Measurements from ENCODE around the gene F2RL2.

Gene F2RL2

GRCh38 chr5:76585783-76586217 is 37.4 kb downstream of the F2RL2 start:
- Histone ChIP-seq H3K4me3 (ENCODE audit: low read length in 2 of 2) (no peak overlapping the region), H3K23ac (ENCODE audit: low read depth, low read length, poor library complexity) (no peak overlapping the region), H3K4ac (ENCODE audit: low read length) (no peak overlapping the region), H3K4me2 (ENCODE audit: insufficient read depth, low read length, poor library complexity, severe bottlenecking) (no peak overlapping the region), H3K27ac (replicated peaks; ENCODE audit: low read length) (no peak overlapping the region), H3K27me3 (ENCODE audit: control insufficient read depth in 3 of 3, insufficient read depth in 3 of 3, low read depth in 1 of 3, low read length in 3 of 3) (no peaks in the 10 kb centered on the region), H2AK5ac (ENCODE audit: low read depth, low read length) (no peak overlapping the region), H3K4me1 (ENCODE audit: control insufficient read depth in 2 of 2, insufficient read depth in 1 of 2, low read depth in 1 of 2, low read length in 2 of 2) (no peaks in the 10 kb centered on the region), H3K36me3 (replicated peaks in 1 of 2; ENCODE audit: control insufficient read depth in 2 of 2, insufficient read depth in 2 of 2, low read length in 2 of 2) (peaks cover 0 to 13% of the 10 kb centered on the region in 2 donors), H3K9me3 (replicated peaks in 1 of 2; ENCODE audit: control insufficient read depth in 2 of 2, insufficient read depth in 1 of 2, low read depth in 1 of 2, low read length in 2 of 2) (peaks cover 0 to 1% of the 10 kb centered on the region in 2 donors), H2BK12ac (ENCODE audit: low read length) (no peak overlapping the region), H4K8ac (ENCODE audit: low read depth, low read length) (no peak overlapping the region), H3K14ac (ENCODE audit: low read length) (no peak overlapping the region), H2AFZ (ENCODE audit: low read length) (no peak overlapping the region), H4K91ac (ENCODE audit: low read depth, low read length, poor library complexity) (no peak overlapping the region), H2BK15ac (ENCODE audit: low read length) (no peak overlapping the region), H3K79me1 (ENCODE audit: low read depth, low read length) (no peaks in the 10 kb centered on the region), H2BK120ac (ENCODE audit: low read depth, low read length) (no peak overlapping the region), H3K18ac (ENCODE audit: low read length) (no peak overlapping the region), H2BK5ac (ENCODE audit: low read length) (no peak overlapping the region), H3K9ac (ENCODE audit: low read depth, low read length, poor library complexity) (no peak overlapping the region)
- DNase-seq (ENCODE audit: low spot score): no peak
- no CpG with 5 or more reads among the region's 3 CpGs for WGBS, 2 donors (ENCODE audit: extremely low coverage in 2 of 2, insufficient read length in 2 of 2, insufficient replicate concordance in 1 of 2)

- H3K9ac ChIP-seq (ENCODE audit: low read depth, low read length, poor library complexity): no peak overlapping the region
- H4K8ac ChIP-seq (ENCODE audit: low read depth, low read length): no peak overlapping the region
- no peak overlapping the region for H2BK120ac ChIP-seq (ENCODE audit: low read depth, low read length)
- H3K4me2 ChIP-seq (ENCODE audit: insufficient read depth, low read length, poor library complexity, severe bottlenecking): no peak overlapping the region
- H3K4me3 ChIP-seq (ENCODE audit: low read length in 2 of 2): no peak overlapping the region
- no peak overlapping the region for H2AK5ac ChIP-seq (ENCODE audit: low read depth, low read length)
- H3K14ac ChIP-seq (ENCODE audit: low read length): no peak overlapping the region
- H3K27ac ChIP-seq (replicated peaks; ENCODE audit: low read length): no peak overlapping the region
- H3K23ac ChIP-seq (ENCODE audit: low read depth, low read length, poor library complexity): no peak overlapping the region
- no peak overlapping the region for H3K4ac ChIP-seq (ENCODE audit: low read length)
- H4K91ac ChIP-seq (ENCODE audit: low read depth, low read length, poor library complexity): no peak overlapping the region
- H2BK5ac ChIP-seq (ENCODE audit: low read length): no peak overlapping the region
- H3K9me3 ChIP-seq (replicated peaks in 1 of 2; ENCODE audit: control insufficient read depth in 2 of 2, insufficient read depth in 1 of 2, low read depth in 1 of 2, low read length in 2 of 2): peaks cover 0 to 1% of the 10 kb centered on the region in 2 donors
- H3K36me3 ChIP-seq (replicated peaks in 1 of 2; ENCODE audit: control insufficient read depth in 2 of 2, insufficient read depth in 2 of 2, low read length in 2 of 2): peaks cover 0 to 4% of the 10 kb centered on the region in 2 donors
- no peak overlapping the region for H2BK12ac ChIP-seq (ENCODE audit: low read length)
- no peak for DNase-seq (ENCODE audit: low spot score)
- H2AFZ ChIP-seq (ENCODE audit: low read length): no peak overlapping the region
- H2BK15ac ChIP-seq (ENCODE audit: low read length): no peak overlapping the region
- H3K27me3 ChIP-seq (ENCODE audit: control insufficient read depth in 3 of 3, insufficient read depth in 3 of 3, low read depth in 1 of 3, low read length in 3 of 3): no peaks in the 10 kb centered on the region
- no CpG with 5 or more reads among the region's 7 CpGs for WGBS, 2 donors (ENCODE audit: extremely low coverage in 2 of 2, insufficient read length in 2 of 2, insufficient replicate concordance in 1 of 2)
- no peak overlapping the region for H3K18ac ChIP-seq (ENCODE audit: low read length)
- H3K79me1 ChIP-seq (ENCODE audit: low read depth, low read length): no peaks in the 10 kb centered on the region
- no peaks in the 10 kb centered on the region for H3K4me1 ChIP-seq (ENCODE audit: control insufficient read depth in 2 of 2, insufficient read depth in 1 of 2, low read depth in 1 of 2, low read length in 2 of 2)
Observed at GRCh38 chr5:76583163-76584047, 39.8 kb downstream of the F2RL2 start.

- Histone ChIP-seq H4K91ac (ENCODE audit: low read depth, low read length, poor library complexity) (no peak overlapping the region), H3K36me3 (replicated peaks in 1 of 2; ENCODE audit: control insufficient read depth in 2 of 2, insufficient read depth in 2 of 2, low read length in 2 of 2) (no peaks in the 10 kb centered on the region), H3K18ac (ENCODE audit: low read length) (no peak overlapping the region), H2AK5ac (ENCODE audit: low read depth, low read length) (no peak overlapping the region), H3K4me2 (ENCODE audit: insufficient read depth, low read length, poor library complexity, severe bottlenecking) (no peak overlapping the region), H2BK5ac (ENCODE audit: low read length) (no peak overlapping the region), H3K4ac (ENCODE audit: low read length) (no peak overlapping the region), H3K27me3 (ENCODE audit: control insufficient read depth in 3 of 3, insufficient read depth in 3 of 3, low read depth in 1 of 3, low read length in 3 of 3) (no peaks in the 10 kb centered on the region), H2BK120ac (ENCODE audit: low read depth, low read length) (no peak overlapping the region), H3K79me1 (ENCODE audit: low read depth, low read length) (no peaks in the 10 kb centered on the region), H2BK15ac (ENCODE audit: low read length) (no peak overlapping the region), H3K9me3 (replicated peaks in 1 of 2; ENCODE audit: control insufficient read depth in 2 of 2, insufficient read depth in 1 of 2, low read depth in 1 of 2, low read length in 2 of 2) (peaks cover 0 to 1% of the 10 kb centered on the region in 2 donors), H2AFZ (ENCODE audit: low read length) (no peak overlapping the region), H3K27ac (replicated peaks; ENCODE audit: low read length) (no peak overlapping the region), H4K8ac (ENCODE audit: low read depth, low read length) (no peak overlapping the region), H3K4me3 (ENCODE audit: low read length in 2 of 2) (no peak overlapping the region), H3K9ac (ENCODE audit: low read depth, low read length, poor library complexity) (no peak overlapping the region), H3K4me1 (ENCODE audit: control insufficient read depth in 2 of 2, insufficient read depth in 1 of 2, low read depth in 1 of 2, low read length in 2 of 2) (no peaks in the 10 kb centered on the region), H3K23ac (ENCODE audit: low read depth, low read length, poor library complexity) (no peak overlapping the region), H2BK12ac (ENCODE audit: low read length) (no peak overlapping the region), H3K14ac (ENCODE audit: low read length) (no peak overlapping the region)
- no peak for DNase-seq (ENCODE audit: low spot score)
- WGBS, 2 donors (ENCODE audit: extremely low coverage in 2 of 2, insufficient read length in 2 of 2, insufficient replicate concordance in 1 of 2): no CpG with 5 or more reads among the region's 6 CpGs
Observed at GRCh38 chr5:76582230-76583162, 40.7 kb downstream of the F2RL2 start.

- Histone ChIP-seq H3K4ac (ENCODE audit: low read length) (peak overlapping the region; percentile 41), H3K18ac (ENCODE audit: low read length) (no peak overlapping the region), H3K4me1 (ENCODE audit: control insufficient read depth in 2 of 2, insufficient read depth in 1 of 2, low read depth in 1 of 2, low read length in 2 of 2) (no peaks in the 10 kb centered on the region), H3K9me3 (replicated peaks in 1 of 2; ENCODE audit: control insufficient read depth in 2 of 2, insufficient read depth in 1 of 2, low read depth in 1 of 2, low read length in 2 of 2) (no peaks in the 10 kb centered on the region), H3K9ac (ENCODE audit: low read depth, low read length, poor library complexity) (no peak overlapping the region), H3K4me2 (ENCODE audit: insufficient read depth, low read length, poor library complexity, severe bottlenecking) (no peak overlapping the region), H2BK15ac (ENCODE audit: low read length) (no peak overlapping the region), H3K27me3 (ENCODE audit: control insufficient read depth in 3 of 3, insufficient read depth in 3 of 3, low read depth in 1 of 3, low read length in 3 of 3) (no peaks in the 10 kb centered on the region), H2AFZ (ENCODE audit: low read length) (no peak overlapping the region), H4K8ac (ENCODE audit: low read depth, low read length) (no peak overlapping the region), H2BK5ac (ENCODE audit: low read length) (no peak overlapping the region), H3K23ac (ENCODE audit: low read depth, low read length, poor library complexity) (no peak overlapping the region), H3K36me3 (replicated peaks in 1 of 2; ENCODE audit: control insufficient read depth in 2 of 2, insufficient read depth in 2 of 2, low read length in 2 of 2) (no peaks in the 10 kb centered on the region), H4K91ac (ENCODE audit: low read depth, low read length, poor library complexity) (no peak overlapping the region), H3K79me1 (ENCODE audit: low read depth, low read length) (no peaks in the 10 kb centered on the region), H3K27ac (replicated peaks; ENCODE audit: low read length) (no peak overlapping the region), H2AK5ac (ENCODE audit: low read depth, low read length) (no peak overlapping the region), H3K4me3 (ENCODE audit: low read length in 2 of 2) (no peak overlapping the region), H2BK120ac (ENCODE audit: low read depth, low read length) (no peak overlapping the region), H2BK12ac (ENCODE audit: low read length) (no peak overlapping the region), H3K14ac (ENCODE audit: low read length) (no peak overlapping the region)
- WGBS, 2 donors (ENCODE audit: extremely low coverage in 2 of 2, insufficient read length in 2 of 2, insufficient replicate concordance in 1 of 2): no CpG with 5 or more reads among the region's 3 CpGs
- DNase-seq (ENCODE audit: low spot score): no peak
Observed at GRCh38 chr5:76580981-76581380, 42.2 kb downstream of the F2RL2 start.

Measured in neuronal stem cell (in vitro differentiated cells).